ENCODE data around the gene HMGN3. TPM values are rescaled to one million over a fixed set of nuclear protein-coding genes. Genes with fewer than 3 reads are reported as not detected.

The HMGN3 gene
- total and polyA plus RNA-seq, 9 donors = 114 to 152 (median 129) TPM

GRCh38 chr6:79193971-79194370, 40.5 kb downstream of the HMGN3 start:
- DNase-seq = no peak
- Histone ChIP-seq H3K4me1 (ENCODE audit: control insufficient read depth, insufficient read depth, low read length) (peaks cover 2% of the 10 kb centered on the region), H3K27ac (ENCODE audit: low read length) (no peak overlapping the region), H3K4me3 (ENCODE audit: low read length) (no peak overlapping the region), H3K9me3 (replicated peaks; ENCODE audit: control insufficient read depth, low read depth, low read length) (peaks cover 4% of the 10 kb centered on the region), H3K36me3 (ENCODE audit: control insufficient read depth, insufficient read depth, low read length) (peaks cover 2% of the 10 kb centered on the region), H3K27me3 (ENCODE audit: control insufficient read depth, insufficient read depth, low read length) (no peaks in the 10 kb centered on the region)
- no CpG with 5 or more reads among the region's 2 CpGs for WGBS (ENCODE audit: insufficient coverage)

- DNase-seq = no peak
- no peaks in the 10 kb centered on the region for H3K27me3 ChIP-seq (ENCODE audit: control insufficient read depth, insufficient read depth, low read length)
- H3K27ac ChIP-seq (ENCODE audit: low read length) = no peak overlapping the region
- peaks cover 4% of the 10 kb centered on the region for H3K9me3 ChIP-seq (replicated peaks; ENCODE audit: control insufficient read depth, low read depth, low read length)
- WGBS (ENCODE audit: insufficient coverage) = no CpG with 5 or more reads among the region's 2 CpGs
- peaks cover 3% of the 10 kb centered on the region for H3K4me1 ChIP-seq (ENCODE audit: control insufficient read depth, insufficient read depth, low read length)
- H3K4me3 ChIP-seq (ENCODE audit: low read length) = no peak overlapping the region
- H3K36me3 ChIP-seq (ENCODE audit: control insufficient read depth, insufficient read depth, low read length) = no peaks in the 10 kb centered on the region
Observed at GRCh38 chr6:79189760-79190350, 44.6 kb downstream of the HMGN3 start.

GRCh38 chr6:79188885-79189480, 45.5 kb downstream of the HMGN3 start:
- Histone ChIP-seq H3K9me3 (replicated peaks; ENCODE audit: control insufficient read depth, low read depth, low read length) (peaks cover 4% of the 10 kb centered on the region), H3K27ac (ENCODE audit: low read length) (no peak overlapping the region), H3K4me1 (ENCODE audit: control insufficient read depth, insufficient read depth, low read length) (peaks cover 3% of the 10 kb centered on the region), H3K36me3 (ENCODE audit: control insufficient read depth, insufficient read depth, low read length) (no peaks in the 10 kb centered on the region), H3K4me3 (ENCODE audit: low read length) (no peak overlapping the region), H3K27me3 (ENCODE audit: control insufficient read depth, insufficient read depth, low read length) (no peaks in the 10 kb centered on the region)
- DNase-seq = peak; percentile 54
- WGBS (ENCODE audit: insufficient coverage) = 0% methylated on average over 1 of the region's 3 CpGs

GRCh38 chr6:79188107-79188506, 46.4 kb downstream of the HMGN3 start:
- peaks cover 3% of the 10 kb centered on the region for H3K4me1 ChIP-seq (ENCODE audit: control insufficient read depth, insufficient read depth, low read length)
- H3K27me3 ChIP-seq (ENCODE audit: control insufficient read depth, insufficient read depth, low read length) = no peaks in the 10 kb centered on the region
- no peak overlapping the region for H3K27ac ChIP-seq (ENCODE audit: low read length)
- DNase-seq = no peak
- no peaks in the 10 kb centered on the region for H3K36me3 ChIP-seq (ENCODE audit: control insufficient read depth, insufficient read depth, low read length)
- peaks cover 4% of the 10 kb centered on the region for H3K9me3 ChIP-seq (replicated peaks; ENCODE audit: control insufficient read depth, low read depth, low read length)
- no CpG with 5 or more reads among the region's 2 CpGs for whole genome bisulfite sequencing (ENCODE audit: insufficient coverage)
- no peak overlapping the region for H3K4me3 ChIP-seq (ENCODE audit: low read length)

DNA sequence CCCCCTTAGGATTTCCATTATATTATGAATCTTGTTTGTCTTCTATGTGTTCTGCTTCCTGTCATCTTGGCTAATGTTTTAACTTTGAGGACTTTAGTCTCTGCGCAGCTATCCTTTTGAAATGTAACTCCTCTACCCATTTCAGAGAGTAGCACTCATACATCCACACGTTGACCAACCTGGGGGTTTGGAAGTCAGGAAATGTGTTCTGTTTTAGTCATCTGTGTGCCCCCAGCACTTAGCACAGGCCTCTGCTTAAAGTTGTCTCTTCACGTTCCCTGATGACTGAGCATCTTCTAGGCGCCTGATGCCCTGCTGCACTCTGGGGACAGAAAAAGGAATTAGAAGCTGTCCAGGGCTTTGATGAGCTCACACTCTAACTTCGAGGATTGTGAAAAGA, 47.9 kb downstream of the HMGN3 start:
- Histone ChIP-seq H3K4me1 (ENCODE audit: control insufficient read depth, insufficient read depth, low read length) (peaks cover 3% of the 10 kb centered on the region), H3K36me3 (ENCODE audit: control insufficient read depth, insufficient read depth, low read length) (no peaks in the 10 kb centered on the region), H3K27ac (ENCODE audit: low read length) (no peak overlapping the region), H3K4me3 (ENCODE audit: low read length) (no peak overlapping the region), H3K9me3 (replicated peaks; ENCODE audit: control insufficient read depth, low read depth, low read length) (peaks cover 4% of the 10 kb centered on the region), H3K27me3 (ENCODE audit: control insufficient read depth, insufficient read depth, low read length) (no peaks in the 10 kb centered on the region)
- DNase-seq = no peak
- 47% methylated on average over 3 of the region's 5 CpGs for WGBS (ENCODE audit: insufficient coverage)

DNA sequence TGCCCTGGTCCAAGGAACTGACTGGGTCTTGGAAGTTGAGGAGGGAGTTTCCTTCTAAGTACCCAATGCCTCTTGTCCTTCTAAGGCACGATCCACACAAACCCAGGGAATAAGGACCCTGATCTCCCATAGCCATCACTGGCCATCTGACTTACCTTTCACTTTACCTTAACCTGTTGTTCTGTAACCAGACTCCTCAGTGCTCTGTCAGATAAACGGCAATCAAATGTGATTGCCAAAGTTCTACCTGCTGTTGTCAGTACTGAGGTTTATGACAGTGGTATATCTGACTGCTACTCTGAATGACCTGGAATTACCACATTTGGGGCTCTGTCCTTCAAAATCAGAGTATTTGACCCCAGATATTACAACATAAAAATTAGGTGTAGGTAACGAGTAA, 49.8 kb downstream of the HMGN3 start:
- DNase-seq = no peak
- no CpG with 5 or more reads among the region's 3 CpGs for WGBS (ENCODE audit: insufficient coverage)
- Histone ChIP-seq H3K4me3 (ENCODE audit: low read length) (no peak overlapping the region), H3K27ac (ENCODE audit: low read length) (no peak overlapping the region), H3K9me3 (replicated peaks; ENCODE audit: control insufficient read depth, low read depth, low read length) (no peaks in the 10 kb centered on the region), H3K27me3 (ENCODE audit: control insufficient read depth, insufficient read depth, low read length) (no peaks in the 10 kb centered on the region), H3K36me3 (ENCODE audit: control insufficient read depth, insufficient read depth, low read length) (no peaks in the 10 kb centered on the region), H3K4me1 (ENCODE audit: control insufficient read depth, insufficient read depth, low read length) (peaks cover 3% of the 10 kb centered on the region)

- Histone ChIP-seq H3K27ac (ENCODE audit: low read length) (no peak overlapping the region), H3K4me3 (ENCODE audit: low read length) (no peak overlapping the region), H3K4me1 (ENCODE audit: control insufficient read depth, insufficient read depth, low read length) (peaks cover 3% of the 10 kb centered on the region), H3K9me3 (replicated peaks; ENCODE audit: control insufficient read depth, low read depth, low read length) (no peaks in the 10 kb centered on the region), H3K27me3 (ENCODE audit: control insufficient read depth, insufficient read depth, low read length) (no peaks in the 10 kb centered on the region), H3K36me3 (ENCODE audit: control insufficient read depth, insufficient read depth, low read length) (no peaks in the 10 kb centered on the region)
- DNase-seq = no peak
- no CpG with 5 or more reads among the region's 2 CpGs for WGBS (ENCODE audit: insufficient coverage)
Observed at GRCh38 chr6:79184086-79184485, 50.4 kb downstream of the HMGN3 start.

DNA sequence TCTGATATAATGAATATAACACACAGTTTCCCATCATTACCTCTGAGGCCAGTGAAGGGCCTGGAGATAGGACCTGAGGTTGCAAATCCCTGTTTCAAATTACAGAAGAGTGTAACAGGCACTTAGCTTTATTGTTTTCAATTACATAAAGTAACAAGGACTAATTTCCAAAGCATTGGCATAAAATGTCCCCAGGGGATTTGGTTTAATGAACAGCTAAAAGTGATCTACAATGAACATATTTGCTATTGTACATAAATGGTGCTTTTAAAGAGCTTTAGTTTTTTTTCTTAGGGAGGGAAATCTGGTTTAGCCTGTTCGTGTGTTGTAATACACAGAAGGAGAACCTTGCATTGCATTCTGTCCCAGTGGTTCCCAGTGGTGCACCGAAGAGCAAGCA, 54.4 kb downstream of the HMGN3 start:
- Histone ChIP-seq H3K27me3 (ENCODE audit: control insufficient read depth, insufficient read depth, low read length) (no peaks in the 10 kb centered on the region), H3K36me3 (ENCODE audit: control insufficient read depth, insufficient read depth, low read length) (no peaks in the 10 kb centered on the region), H3K9me3 (replicated peaks; ENCODE audit: control insufficient read depth, low read depth, low read length) (no peaks in the 10 kb centered on the region), H3K27ac (ENCODE audit: low read length) (no peak overlapping the region), H3K4me1 (ENCODE audit: control insufficient read depth, insufficient read depth, low read length) (no peaks in the 10 kb centered on the region), H3K4me3 (ENCODE audit: low read length) (no peak overlapping the region)
- no CpG with 5 or more reads among the region's 2 CpGs for WGBS (ENCODE audit: insufficient coverage)
- DNase-seq = no peak

DNA sequence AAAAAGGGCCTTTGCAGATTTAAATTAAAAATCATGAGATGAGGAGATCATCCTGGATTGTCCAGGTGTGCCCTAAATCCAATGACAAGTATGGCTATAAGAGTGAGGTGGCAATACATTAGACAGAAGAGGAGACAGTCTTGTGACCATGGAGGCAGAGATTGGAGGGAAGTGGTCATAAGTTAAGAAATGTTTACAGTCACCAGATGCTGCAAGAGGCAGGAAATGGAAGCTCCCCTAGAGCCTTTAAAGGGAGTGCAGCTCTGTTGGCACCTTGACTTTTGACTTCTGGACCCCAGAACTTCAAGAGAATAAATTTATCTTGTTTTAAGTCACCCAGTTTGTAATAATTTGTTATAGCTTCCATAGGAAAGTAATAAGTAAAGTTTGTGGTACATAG, 61.1 kb downstream of the HMGN3 start:
- Histone ChIP-seq H3K4me1 (ENCODE audit: control insufficient read depth, insufficient read depth, low read length) (peaks cover 8% of the 10 kb centered on the region), H3K27ac (ENCODE audit: low read length) (no peak overlapping the region), H3K9me3 (replicated peaks; ENCODE audit: control insufficient read depth, low read depth, low read length) (no peaks in the 10 kb centered on the region), H3K4me3 (ENCODE audit: low read length) (no peak overlapping the region), H3K36me3 (ENCODE audit: control insufficient read depth, insufficient read depth, low read length) (no peaks in the 10 kb centered on the region), H3K27me3 (ENCODE audit: control insufficient read depth, insufficient read depth, low read length) (no peaks in the 10 kb centered on the region)
- no peak for DNase-seq

DNA sequence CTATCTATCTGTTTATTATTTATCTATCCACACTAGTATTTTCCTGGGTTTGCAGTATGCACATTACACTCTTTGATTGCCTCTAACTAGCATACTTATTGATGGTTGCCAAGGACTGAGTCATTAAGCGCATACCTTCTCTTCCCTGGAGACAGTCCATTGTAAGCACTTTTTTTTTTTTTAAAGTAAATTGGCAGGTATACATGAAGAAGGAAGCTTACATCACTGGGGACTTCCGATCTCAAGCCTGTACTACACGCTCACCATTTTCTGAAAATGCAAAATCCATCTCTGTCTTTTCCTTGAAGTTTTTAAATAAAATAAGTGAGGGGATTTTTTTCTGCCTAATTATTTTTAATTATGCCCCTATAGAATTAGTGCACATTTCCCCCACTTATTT, 63.5 kb downstream of the HMGN3 start:
- Histone ChIP-seq H3K27ac (ENCODE audit: low read length) (peak overlapping the region; percentile 60), H3K9me3 (replicated peaks; ENCODE audit: control insufficient read depth, low read depth, low read length) (no peaks in the 10 kb centered on the region), H3K4me3 (ENCODE audit: low read length) (no peak overlapping the region), H3K27me3 (ENCODE audit: control insufficient read depth, insufficient read depth, low read length) (no peaks in the 10 kb centered on the region), H3K36me3 (ENCODE audit: control insufficient read depth, insufficient read depth, low read length) (no peaks in the 10 kb centered on the region), H3K4me1 (ENCODE audit: control insufficient read depth, insufficient read depth, low read length) (peaks cover 8% of the 10 kb centered on the region)
- WGBS (ENCODE audit: insufficient coverage) = no CpG with 5 or more reads among the region's 3 CpGs
- peak; percentile 88 for DNase-seq

DNA sequence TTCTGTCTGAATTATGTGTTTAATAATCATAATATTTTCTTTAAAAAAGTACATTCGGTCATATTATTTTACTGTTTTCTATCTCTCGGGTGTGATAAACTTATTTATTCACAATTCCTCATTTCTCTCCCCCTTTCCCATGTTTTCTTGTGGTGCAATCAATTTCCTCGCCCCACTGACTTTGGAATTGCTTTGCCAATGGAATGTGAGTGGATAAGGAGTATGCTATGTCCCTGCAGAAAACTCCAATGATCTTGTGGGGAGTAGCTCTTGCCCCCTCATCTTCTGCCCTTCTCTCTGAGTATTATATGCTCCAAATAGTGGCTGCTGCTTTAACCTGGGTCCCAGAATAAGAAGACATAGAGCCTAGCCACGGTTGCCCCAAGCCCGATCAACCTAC, 64.1 kb downstream of the HMGN3 start:
- DNase-seq = peak; percentile 16
- Histone ChIP-seq H3K4me1 (ENCODE audit: control insufficient read depth, insufficient read depth, low read length) (peaks cover 8% of the 10 kb centered on the region), H3K9me3 (replicated peaks; ENCODE audit: control insufficient read depth, low read depth, low read length) (no peaks in the 10 kb centered on the region), H3K27me3 (ENCODE audit: control insufficient read depth, insufficient read depth, low read length) (no peaks in the 10 kb centered on the region), H3K4me3 (ENCODE audit: low read length) (no peak overlapping the region), H3K36me3 (ENCODE audit: control insufficient read depth, insufficient read depth, low read length) (no peaks in the 10 kb centered on the region), H3K27ac (ENCODE audit: low read length) (peak overlapping the region; percentile 60)
- no CpG with 5 or more reads among the region's 5 CpGs for WGBS (ENCODE audit: insufficient coverage)
